A549 (cell line): ENCODE results near the gene CTNNA1.

Experiments
- CTCF ChIP-seq: fragments of >200 bp; sonication (Bioruptor Twin); formaldehyde crosslinking; IDR thresholded peaks from 3 replicates; pipeline ENCODE4 v1.5.1; 2016
- JUNB ChIP-seq: fragments of >200 bp; sonication (Bioruptor Twin); formaldehyde crosslinking; IDR thresholded peaks from 2 replicates; pipeline ENCODE4 v1.6.1; 2016
- KDM1A ChIP-seq: fragments of 200-600 bp; sonication (generic); IDR thresholded peaks from 2 replicates; pipeline ENCODE4 v1.6.1; 2016; ENCODE audit warnings: low read depth, mild to moderate bottlenecking
- MAX ChIP-seq: IDR thresholded peaks from 2 replicates; pipeline ENCODE4 v1.6.1; 2012
- POLR2A ChIP-seq: IDR thresholded peaks from 2 replicates; pipeline ENCODE4 v1.6.1; 2012; ENCODE audit warnings: mild to moderate bottlenecking, low read length
- TF ChIP-seq, protein P1 (sequence below): fragments of 450-650 bp; IDR thresholded peaks from 2 replicates; pipeline ENCODE4 v1.6.1; 2014; ENCODE audit warnings: antibody characterized with exemption

DNA sequence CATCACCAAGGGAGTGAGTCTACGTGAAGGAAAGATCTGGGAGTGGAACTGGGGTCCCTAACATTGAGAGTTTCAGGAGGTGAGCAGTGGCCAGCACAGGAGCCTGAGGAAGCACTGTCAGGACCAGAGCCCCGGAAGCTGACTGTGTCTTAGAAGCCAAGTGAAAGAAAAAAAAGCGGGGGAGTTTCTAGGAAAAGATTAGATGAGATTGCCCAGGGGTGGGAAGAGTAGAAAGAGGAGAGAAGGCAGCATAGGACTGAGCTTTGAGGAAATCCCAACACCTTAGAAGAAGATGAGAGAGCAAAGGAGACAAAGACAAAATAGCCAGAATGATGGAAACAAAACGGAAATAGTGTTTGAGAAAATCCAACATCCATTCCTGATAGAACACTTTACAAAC is 158.9 kb downstream of the CTNNA1 start:
- TF ChIP-seq MAX (no peak), CTCF (no peak), POLR2A (no peak), KDM1A (no peak), JUNB (no peak)
- TF ChIP-seq, protein P1, sequence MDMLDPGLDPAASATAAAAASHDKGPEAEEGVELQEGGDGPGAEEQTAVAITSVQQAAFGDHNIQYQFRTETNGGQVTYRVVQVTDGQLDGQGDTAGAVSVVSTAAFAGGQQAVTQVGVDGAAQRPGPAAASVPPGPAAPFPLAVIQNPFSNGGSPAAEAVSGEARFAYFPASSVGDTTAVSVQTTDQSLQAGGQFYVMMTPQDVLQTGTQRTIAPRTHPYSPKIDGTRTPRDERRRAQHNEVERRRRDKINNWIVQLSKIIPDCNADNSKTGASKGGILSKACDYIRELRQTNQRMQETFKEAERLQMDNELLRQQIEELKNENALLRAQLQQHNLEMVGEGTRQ = no peak
